Measurements from ENCODE around the gene PDE6D.

Gene PDE6D

DNA sequence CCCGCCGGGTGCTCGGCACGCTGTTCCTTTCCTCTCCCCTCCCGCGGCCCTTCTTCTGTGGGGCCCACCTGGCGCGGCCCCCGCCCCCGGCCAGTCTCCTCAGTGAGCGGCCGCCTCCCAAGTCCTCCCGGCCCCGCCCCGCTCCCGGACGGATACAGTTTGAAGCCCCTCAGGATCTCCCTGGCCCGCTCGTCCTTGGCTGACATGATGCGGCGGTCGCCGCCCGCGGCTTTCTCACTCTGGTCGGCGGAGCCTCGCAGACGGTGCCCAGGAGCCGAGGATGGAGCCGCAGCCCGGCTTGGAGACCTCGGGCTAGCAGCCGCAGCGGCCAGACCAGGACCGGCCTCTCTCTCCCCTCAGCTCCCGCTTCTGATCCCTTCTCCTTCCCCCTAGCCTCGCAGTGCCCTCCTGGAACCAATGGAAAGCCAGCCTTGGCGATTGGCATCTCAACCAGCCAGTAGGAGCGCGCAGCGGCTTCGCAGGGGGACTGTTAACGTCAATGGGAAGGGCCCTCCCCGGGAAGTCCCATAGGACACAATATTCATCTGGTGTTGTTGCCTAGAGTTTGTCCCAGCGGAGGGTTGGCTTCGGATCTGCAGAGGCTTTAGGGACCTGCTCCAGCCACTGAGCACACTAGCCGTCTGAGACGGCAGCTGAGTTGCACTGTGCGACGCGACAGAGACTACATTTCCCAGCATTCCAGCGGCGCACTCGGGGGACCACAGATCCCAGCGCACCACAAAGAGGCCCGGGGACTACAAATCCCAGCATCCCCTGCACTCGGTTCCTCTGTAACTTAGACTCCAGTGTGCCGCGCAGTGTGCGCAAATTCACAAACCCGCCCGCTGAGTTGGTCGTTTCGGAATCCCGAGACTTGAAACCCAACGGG lies at the start of gene PDE6D:
TSS of gene PDE6D (minus strand) at position 374 of the 889 bp plus-strand sequence. CDS start at position 206, 168 bp downstream.
- peak; percentile 97 for DNase-seq (ENCODE audit: low spot score)

DNA sequence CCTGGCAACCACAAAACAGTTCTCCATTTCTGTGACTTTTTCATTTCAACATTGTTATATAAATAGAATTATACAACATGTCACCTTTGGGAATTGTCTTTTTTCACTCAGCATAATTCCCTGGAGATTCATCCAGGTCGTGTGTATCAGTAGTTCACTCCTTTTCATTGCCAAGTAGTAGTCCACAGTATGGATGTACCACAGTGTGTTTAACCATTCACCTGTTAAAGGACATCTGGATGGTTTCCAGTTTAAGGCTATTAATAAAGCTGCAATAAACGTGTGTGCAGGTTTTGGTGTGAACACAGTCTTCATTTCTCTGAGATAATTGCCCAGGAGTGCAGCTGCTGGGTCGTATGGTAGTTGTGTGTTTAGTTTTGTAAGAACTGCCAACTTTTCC lies 40.8 kb upstream of the PDE6D start:
- no peak for DNase-seq (ENCODE audit: low spot score)

DNA sequence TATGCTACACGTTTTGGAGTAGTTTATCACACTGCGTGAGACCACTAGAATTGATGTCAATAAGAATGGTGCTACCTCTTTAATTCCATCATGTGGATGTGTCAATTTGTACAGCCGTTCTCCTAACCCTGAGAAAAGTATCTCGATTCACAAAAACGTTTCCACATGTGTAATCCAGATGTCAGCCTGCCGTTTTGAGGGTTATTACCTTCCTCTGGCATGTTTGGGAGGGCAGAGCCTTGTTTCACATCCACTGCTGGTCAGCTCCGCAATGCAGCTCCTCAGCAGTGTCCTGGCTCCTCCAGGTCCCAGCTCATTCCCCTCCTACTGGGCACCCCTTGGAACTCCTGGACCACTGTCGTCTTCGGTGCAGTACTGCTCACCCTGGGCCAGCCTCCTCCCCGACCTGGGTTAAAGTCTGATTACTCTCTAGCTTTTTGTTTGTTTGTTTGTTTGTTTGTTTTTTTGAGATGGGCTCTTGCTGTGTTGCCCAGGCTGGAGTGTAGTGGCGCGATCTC lies 39.8 kb upstream of the PDE6D start:
- no peak for DNase-seq (ENCODE audit: low spot score)

DNA sequence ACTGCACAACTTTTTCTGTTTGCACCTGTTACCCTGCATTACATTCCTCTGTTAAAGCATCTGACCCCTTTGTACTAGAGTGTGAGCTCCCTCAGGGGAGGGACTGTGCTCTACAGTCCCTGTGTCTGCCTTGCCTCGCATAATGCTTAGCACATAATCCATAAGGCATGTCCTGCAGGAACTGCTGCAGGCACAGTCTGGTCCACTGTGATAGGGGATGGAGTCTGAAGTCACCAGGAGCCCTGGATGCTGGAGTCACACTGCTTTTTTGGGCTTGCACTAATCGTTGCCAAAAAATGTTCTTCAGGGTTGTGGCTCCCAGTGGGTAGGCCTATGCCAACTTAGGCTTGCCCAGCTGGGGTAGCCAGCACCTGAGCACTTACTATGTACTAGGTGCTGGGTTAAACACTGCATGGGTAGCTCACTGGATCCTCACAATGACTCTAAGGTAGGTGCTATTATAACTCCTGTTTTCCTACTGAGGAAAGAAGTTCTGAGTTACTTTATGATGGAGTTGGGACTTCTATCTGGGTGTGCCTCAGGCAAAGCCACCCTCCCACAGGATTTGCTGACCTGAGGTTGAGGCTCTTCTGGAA lies 38.5 kb upstream of the PDE6D start:
- DNase-seq (ENCODE audit: low spot score) = no peak

DNA sequence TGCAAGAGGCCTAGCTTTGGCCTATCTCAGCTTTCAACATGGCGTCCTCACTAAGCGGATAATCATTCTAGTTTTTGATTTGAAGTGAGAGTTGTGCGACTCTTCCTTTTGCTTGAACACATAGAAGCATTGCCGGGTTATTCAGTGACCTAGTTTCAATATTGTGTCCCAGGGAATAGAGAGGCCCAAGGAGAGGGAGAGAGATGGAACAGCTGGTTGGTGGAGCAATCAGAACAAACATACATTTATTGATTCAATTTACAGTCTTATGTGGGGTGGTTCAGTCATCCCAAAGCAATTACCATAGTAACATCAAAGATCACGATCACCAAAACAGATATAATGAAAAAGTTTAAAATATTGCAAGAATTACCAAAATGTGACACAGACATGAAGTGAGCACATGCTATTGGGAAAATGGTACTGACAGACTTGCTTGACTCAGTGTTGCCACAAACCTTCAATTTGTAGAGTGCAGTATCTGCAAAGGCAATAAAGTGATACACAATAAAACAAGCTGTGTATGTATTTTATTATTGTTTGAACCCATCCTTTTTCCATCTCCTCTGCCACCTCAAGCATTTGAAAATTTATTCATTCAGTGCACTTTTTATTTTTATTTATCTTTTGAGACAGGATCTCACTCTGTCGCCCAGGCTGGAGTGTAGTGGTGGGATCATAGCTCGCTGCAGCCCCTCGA lies 35.4 kb upstream of the PDE6D start:
- no peak for DNase-seq (ENCODE audit: low spot score)

DNA sequence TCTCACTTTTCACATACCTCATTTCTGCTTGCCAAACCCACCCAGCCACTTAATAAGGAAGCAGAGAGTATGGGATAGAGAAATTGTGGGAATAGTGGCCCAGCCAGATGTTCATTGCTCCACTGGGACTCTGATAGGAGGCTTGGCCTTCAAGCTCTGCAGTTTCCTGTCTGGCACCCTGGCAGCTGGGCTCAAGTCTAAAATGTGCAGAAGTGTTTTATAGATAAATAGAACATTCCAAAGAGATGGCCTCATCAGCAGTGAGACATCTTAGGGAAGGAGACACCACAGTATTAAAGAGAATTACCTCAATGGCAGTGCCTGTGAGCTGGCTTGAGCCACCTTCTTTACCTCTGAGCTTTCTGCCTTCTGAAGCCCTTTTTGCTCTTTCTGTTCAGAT lies 29.8 kb upstream of the PDE6D start:
- DNase-seq (ENCODE audit: low spot score) = no peak

DNA sequence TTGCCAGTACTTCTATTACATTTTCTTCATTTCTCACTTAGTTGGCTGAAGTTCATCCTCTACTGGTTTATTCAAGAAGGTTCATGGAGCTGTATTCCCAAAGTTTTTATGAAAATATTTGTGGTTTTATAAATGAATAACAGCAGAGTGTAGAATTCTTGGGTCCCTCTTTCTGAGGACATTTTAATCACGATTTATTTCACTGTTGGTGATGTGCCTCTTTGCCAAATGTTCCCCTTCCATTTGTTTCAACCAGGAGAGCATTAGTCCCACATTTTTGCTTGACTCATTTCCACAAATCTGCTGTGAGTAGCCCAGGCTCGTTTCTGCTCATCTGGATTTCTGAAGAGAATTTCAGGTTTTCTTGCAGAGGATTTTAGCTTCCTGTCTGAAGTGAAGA lies 25.9 kb upstream of the PDE6D start:
- no peak for DNase-seq (ENCODE audit: low spot score)

DNA sequence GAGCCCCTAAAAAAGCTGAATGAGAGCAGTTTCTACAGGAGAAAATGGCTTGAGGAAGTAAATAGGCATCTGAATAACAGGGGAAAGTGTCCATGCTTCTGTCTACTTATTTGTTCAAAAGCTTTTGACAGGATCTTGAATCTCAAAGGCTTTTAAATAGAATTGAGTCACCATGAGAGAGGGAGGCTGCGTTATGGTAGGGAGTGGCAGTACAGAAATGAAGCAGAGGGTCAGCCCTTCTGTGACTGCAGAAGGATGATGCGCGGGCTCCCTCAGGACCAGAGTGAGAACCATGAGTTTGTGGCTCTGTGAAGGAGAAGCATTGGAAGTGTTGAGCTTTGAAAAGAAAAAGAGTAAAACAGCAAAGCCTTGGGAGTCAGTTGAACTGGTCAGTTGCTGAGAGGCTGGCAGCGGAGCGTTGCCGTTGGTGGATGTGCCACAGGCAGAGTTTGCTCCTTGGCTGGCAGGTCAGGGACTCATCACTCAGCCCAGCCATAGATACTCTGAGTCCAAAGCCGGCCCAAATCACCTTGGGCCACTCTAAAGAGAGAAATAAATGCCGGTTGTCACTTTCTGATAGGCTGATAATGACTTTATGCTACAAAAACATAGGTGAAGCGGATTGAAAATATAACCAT lies 22.5 kb upstream of the PDE6D start:
- no peak for DNase-seq (ENCODE audit: low spot score)

DNA sequence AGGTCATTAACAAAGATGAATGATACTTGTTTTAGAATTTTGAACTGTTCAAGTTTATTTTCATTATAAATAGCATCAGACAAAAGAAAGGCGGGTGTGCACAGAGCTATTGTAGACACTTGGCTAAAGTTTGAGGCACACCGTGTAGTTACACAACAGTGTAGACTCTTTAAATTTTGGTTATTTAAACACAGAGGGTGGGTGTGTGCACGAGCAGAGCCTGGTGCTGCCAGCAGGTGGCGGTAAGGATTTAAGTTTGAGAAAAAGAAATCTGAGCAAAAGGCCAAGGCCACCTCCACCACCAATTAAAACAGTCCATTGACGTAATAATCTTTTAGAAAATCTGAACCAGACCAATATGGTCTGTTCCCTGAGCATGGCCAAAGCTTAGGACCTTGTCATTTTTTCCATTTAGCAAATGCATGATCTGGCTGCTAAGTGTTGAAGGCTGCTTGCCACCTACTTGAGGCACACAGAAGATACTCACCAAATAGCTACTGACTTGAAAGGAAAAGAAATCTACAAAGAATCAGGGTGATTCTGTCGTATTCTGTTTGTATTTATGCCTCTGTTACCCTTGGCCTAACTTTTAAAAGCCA lies 19.5 kb upstream of the PDE6D start:
- DNase-seq (ENCODE audit: low spot score) = peak; percentile 44

DNA sequence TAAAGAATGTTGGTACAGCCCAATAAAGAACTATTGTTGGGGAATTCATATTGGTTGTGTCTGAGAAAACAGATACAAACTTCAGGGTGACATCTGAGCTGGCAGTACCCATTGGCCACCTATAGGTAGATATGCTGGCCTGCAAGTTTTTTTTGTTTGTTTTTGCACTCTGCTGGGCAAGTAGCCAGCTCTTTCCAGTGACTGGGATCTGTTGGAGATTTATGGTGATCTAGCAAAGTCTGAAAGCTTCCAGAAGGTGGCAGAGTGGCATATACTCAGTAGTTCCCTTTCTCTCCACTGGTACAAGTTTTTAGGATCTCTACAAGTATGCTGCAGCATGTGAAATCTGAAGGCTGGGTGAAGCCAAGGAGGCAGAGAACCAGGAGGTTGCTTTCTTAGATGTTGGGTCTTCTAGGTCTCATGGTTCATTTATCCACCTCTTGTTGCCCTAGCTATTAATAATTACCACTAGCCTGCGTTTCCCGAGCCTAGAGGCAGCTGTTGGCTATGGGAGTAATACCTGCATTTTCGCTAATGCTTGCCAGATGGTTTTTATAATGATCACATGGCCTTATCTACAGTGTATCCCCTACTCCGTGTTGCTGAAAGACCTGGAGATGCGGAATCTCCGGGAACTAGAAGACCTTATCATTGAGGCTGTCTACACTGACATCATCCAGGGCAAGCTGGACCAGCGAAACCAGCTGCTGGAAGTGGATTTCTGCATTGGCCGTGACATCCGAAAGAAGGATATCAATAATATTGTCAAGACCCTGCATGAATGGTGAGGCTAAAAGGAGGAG lies 14.6 kb upstream of the PDE6D start:
- DNase-seq (ENCODE audit: low spot score) = no peak

DNA sequence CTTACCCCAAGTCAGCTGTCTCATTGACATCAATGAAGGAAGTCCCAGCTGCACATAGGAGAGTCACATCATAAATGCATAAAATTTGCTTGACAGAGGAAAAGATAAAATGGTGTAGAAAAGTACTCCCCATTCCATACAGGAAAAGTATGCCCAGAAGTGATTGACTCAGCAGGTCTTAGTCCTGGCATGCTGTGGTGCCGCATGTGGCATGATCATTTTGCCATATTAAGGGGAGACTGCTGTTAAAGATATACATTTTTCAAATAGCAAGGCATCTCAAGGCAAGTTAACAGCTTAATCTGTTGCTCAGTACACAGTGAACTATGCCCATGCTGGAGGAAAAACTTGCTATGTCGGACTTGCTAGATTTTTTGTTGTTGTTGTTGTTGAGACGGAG lies 13.3 kb upstream of the PDE6D start:
- DNase-seq (ENCODE audit: low spot score) = no peak

DNA sequence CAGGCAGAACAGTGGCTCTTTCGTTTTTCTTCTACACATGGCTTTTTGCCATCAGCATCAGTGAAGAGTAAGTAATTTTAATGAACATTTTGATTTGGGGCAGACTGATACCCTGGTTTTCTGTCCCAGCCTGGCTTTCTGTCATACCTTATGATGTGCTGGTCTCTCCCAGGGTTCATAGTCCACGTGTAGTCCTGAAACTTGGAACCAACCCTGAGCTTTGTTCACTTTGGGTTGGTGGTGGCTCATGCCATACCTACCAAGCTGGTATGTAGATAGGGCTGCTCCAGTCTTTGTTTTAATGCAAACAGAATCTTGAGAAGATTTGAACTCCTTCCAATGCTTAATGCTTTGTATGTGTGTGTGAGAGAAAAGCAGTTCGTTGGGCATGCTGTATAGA lies 10.0 kb upstream of the PDE6D start:
- no peak for DNase-seq (ENCODE audit: low spot score)

DNA sequence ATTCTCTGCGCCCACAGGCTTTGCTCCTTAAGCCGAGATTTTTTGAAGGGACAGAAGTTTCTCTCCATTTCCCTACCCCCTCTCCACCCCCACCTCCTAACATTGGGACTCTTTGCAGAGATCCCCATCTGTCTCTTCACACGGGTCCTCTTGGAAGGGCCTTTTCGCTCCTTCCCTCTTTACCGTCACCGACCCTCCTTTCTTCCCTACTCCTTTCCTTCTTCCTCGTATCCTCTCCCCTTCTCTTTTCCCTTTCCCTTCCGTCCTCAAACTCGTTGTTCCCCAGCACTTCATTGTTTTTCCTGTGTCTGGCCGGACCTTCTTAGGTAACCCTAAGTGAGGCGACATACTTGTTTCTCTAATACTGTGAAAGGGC lies 5.8 kb upstream of the PDE6D start:
- DNase-seq (ENCODE audit: low spot score) = no peak

DNA sequence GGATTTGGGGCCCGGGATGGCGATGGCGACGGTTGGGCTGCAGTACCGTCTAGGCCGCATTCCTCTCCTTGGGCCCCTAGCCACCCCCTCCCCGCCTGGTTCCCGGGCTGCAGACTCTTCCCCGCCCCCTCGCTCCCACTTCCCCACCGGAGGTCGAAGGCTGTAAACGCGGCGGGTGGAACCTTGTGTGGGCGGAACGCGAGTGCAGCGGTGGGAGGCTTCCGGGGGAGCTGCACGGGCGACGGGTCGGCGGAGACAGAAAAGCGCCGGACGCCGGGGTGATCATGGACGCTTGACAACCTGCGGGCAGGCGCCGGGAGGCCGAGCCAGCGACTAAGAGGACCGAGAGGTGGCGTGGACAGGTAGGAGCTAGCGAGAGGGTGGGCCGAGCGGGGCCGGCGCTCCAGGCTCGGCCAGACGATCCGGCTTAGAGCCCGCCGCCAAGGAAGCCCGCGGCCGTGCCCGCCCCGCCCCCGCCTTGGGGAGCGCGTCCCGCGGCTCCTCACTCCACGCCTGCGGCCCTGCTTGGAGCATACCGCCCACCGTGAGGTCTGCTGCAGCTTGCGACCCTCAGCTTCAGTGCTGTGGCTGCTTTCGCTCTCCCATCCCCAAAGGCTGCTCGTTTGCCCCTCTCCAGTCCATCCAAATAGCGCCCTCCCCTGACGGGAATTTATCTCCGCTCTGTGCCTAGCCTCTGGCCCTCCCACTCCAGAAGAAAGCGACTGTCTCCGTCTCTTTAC lies 5.3 kb upstream of the PDE6D start, which contains the start of gene COPS7B:
TSS of gene COPS7B (plus strand) at position 269 of the 740 bp plus-strand sequence. CDS start 2,126 bp downstream, outside the sequence.
- peak; percentile 80 for DNase-seq (ENCODE audit: low spot score)

DNA sequence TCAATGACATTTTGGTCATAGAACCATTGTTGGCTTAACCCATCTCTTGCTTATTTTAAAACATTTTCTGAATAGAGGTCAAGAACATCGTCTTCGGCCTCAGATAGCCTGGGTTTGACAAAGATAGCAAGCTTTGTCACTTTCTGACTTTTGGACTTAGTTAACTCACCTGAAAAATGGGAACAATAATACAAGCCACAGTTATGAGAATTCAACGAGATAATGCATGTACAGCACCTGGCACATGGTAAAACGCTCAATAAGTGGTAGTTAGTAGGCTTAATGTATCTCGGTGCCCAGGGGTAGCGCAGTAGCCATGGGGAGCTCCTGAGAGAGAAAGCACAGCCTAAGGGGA lies 4.7 kb upstream of the PDE6D start:
- no peak for DNase-seq (ENCODE audit: low spot score)

DNA sequence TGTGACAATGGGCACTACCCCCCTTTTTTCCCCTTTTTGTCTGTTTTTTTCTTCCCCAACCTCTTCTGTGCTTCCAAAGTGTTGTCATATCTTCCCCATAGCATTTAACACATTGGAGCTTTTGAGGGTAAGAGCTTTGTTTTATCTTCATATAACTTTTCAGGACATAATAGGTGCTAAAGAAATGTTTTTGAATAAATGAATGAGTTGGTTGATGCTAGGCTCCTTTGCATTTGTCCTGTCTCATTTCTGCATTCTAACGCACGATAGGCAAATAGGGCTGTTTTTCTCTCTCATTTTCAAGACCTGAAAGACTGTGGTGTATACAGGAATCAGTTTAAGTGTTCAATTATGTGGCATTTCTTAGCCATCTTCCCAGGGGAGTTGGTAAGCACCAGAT lies 4.3 kb upstream of the PDE6D start:
- DNase-seq (ENCODE audit: low spot score) = no peak

DNA sequence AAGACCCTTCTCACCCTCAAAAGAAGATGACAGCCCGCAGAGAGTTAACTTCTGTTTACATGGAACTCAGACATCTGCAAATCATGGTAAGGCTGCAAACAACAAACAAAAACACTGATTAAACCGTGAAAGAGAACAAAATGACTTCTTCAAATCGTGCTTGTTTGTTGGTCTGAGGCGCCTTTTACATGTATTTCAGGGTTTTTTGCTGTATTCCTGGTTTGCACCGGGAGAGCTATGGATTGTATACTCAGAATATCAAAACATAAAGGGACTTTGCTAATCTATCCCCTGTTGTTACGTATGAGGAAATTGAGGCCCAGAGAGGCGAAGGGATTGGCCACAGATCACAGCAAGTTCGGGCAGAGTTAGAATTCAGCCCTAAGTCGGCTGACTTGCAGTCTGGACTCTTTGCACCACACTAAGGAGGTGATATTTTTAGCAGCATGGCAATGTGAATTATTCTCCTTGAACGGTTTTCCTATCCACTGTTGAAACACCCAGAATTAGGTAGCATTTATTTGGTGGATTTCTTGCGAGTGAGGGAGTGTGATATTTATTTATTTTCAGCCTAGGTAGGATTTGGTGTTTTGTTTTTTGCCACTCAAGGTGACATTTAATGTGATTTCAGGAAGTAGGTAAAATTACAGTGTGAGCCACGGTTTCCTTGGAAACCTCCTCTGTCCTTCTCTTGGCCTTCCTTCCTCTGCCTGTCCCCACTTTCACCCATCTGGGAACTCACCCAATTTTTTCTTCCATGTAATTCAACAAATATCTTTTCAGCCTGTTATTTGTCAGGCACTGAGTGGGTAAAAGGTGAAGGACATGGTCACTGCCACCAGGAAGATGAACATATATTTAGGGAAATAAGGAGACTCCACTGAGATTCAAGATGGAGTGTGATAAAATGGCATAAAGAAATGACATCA lies 980 bp upstream of the PDE6D start:
- DNase-seq (ENCODE audit: low spot score) = peak; percentile 28

DNA sequence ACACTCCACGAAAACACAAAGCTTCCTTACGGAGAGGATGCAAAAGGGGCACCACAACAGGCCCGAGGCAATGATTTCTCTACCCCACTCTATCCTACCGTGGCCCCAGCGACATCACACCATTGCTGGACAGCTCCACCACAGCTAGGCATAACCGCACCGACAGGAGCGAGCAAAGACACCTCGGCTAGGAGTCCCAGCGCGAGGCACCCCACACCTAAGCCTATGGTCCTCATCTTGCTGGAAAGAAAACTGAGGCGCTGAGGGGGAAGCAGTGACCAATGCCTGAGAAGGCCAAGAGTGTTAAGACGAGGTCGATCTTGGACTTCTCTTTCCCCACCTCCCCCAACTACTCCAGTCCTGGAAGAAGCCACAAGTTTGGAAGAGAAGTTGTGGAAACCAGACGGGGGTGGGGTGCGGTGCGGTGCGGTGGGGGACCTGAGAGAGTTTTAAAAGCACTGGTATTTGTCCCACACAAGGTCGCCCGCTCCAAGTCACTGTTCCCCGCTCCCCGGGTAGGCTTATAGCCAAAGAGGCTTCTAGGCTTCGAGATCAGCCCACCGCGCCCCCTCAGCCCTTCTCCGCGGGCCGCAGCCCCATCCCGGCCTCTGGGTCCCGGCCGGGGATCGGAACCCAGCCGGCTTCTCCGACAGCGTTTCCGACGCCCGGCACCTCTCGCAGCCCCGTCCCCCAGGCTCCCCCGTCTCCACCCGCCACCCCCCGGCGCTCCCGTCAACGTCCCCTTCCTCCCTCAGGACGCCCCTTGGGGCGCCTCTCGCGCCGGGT lies 766 bp downstream of the PDE6D start:
- DNase-seq (ENCODE audit: low spot score) = no peak

Data from activated CD4-positive, alpha-beta T cell treated with anti-CD3 and anti-CD28 coated beads, Interleukin-2, Interleukin-4, amounts not matched to agents 100 ng/mL and 50 ng/mL, durations not matched to agents 16 hours and 8 hours (primary cell).